Measurements from ENCODE around the gene ATP8A2.

DNA sequence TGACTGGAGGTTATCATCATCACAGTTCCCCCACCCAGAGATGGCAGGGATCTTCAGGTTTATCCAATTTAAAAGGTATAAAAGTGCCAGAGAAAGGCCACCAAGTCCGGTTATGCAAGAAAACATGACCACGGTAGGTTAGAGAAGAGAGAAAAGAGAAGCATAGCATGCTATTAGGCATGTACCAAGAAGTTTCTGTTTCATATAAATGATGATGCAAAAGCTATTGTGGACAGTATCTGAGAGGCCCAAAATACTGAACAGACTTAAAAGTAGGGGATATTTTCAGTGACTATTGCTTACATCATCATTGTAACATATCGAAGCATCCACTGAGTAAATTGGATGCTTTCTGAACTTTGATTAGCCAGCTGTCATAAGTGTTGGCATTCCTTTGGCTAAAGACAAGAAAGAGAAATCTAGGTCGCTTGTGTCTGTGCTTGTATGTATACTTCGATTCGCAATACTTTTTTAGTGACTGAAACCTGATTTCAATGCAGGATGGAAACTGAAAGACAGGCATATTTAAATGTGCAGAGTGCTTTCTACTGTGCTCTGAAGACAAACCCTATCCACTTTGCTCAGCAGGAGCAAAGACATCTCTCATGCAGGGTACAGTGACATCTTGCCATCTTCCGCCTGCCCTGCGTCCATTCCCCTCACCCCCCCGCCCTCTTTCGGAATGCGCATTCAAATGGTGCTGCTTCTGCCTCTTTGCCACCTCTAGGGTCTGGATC lies 499.8 kb downstream of the ATP8A2 start:
- no peak for TF ChIP-seq POLR2A (IDR thresholded peaks at IDR 0.05; ENCODE audit: low read length)
- TF ChIP-seq GATA1 (IDR thresholded peaks at IDR 0.05; ENCODE audit: low read depth, low read length) = no peak
